Smooth muscle cell (in vitro differentiated cells): ENCODE data around the gene AGXT. TPM values are rescaled to one million over a fixed set of nuclear protein-coding genes. Genes with fewer than 3 reads are reported as not detected.
"Not testable (repeated sequence)": the region's sequence is repeated elsewhere in the genome, so short reads cannot be mapped to it uniquely, and the experiment has no call there.

Experiments
- DNase-seq: peaks from one replicate; lab custom pipeline; 2025; ENCODE audit not compliant: unreplicated experiment; lab: John Stamatoyannopoulos, UW
- H2AFZ ChIP-seq: fragments of 200-600 bp; sonication (generic); 2 replicates; pipeline ENCODE4 v1.6.0; 2016; ENCODE audit warnings: antibody characterized with exemption, low read depth, mild to moderate bottlenecking
- H3F3A ChIP-seq: fragments of 200-600 bp; sonication (generic); 2 replicates; pipeline ENCODE4 v1.6.0; 2017; ENCODE audit warnings: antibody characterized with exemption, low read depth
- H3K27ac ChIP-seq: fragments of 200-600 bp; sonication (generic); 2 replicates; pipeline ENCODE4 v1.5.1; 2016; ENCODE audit warnings: low read depth, mild to moderate bottlenecking
- H3K27me3 ChIP-seq: fragments of 200-600 bp; sonication (generic); 2 replicates; pipeline ENCODE4 v1.6.1; 2016; ENCODE audit warnings: low read depth, mild to moderate bottlenecking
- H3K36me3 ChIP-seq: fragments of 200-600 bp; sonication (generic); 2 replicates; pipeline ENCODE4 v1.5.1; 2016; ENCODE audit warnings: low read depth
- H3K4me1 ChIP-seq: fragments of 200-600 bp; sonication (generic); 2 replicates; pipeline ENCODE4 v1.5.1; 2016; ENCODE audit warnings: low read depth
- H3K4me2 ChIP-seq: fragments of 200-600 bp; sonication (generic); 2 replicates; pipeline ENCODE4 v1.6.0; 2016; ENCODE audit warnings: mild to moderate bottlenecking
- H3K4me3 ChIP-seq: fragments of 200-600 bp; sonication (generic); 2 replicates; pipeline ENCODE4 v1.5.1; 2016; ENCODE audit warnings: mild to moderate bottlenecking
- H3K79me2 ChIP-seq: fragments of 200-600 bp; sonication (generic); 2 replicates; pipeline ENCODE4 v1.6.0; 2016; ENCODE audit warnings: low read depth, mild to moderate bottlenecking
- H3K9ac ChIP-seq: fragments of 200-600 bp; sonication (generic); 2 replicates; pipeline ENCODE4 v1.6.0; 2016; ENCODE audit warnings: low read depth
- H3K9me3 ChIP-seq: fragments of 200-600 bp; sonication (generic); replicated peaks from 2 replicates; pipeline ENCODE4 v1.5.1; 2016; ENCODE audit warnings: low read depth
- H4K20me1 ChIP-seq: fragments of 200-600 bp; sonication (generic); 2 replicates; pipeline ENCODE4 v1.6.0; 2016; ENCODE audit warnings: low read depth
- WGBS: methylation state at CpG from one replicate; pipeline ENCODE4 v1.1.7; 2016; ENCODE audit warnings: low lambda C conversion rate; 5-methylcytosine and 5-hydroxymethylcytosine counted together
- polyA plus RNA-seq: library from polyadenylated mRNA; unstranded; fragments of >200 nt; fragmentation: Nextera tagmentation; extraction: Ambion mirVana; gene quantifications from 2 replicates; pipeline ENCODE4 v1.2.1, GENCODE V29; 2016
- total RNA-seq: library from RNA; depleted of rRNA; stranded (reverse); fragments of >200 nt; gene quantifications from 2 replicates; pipeline ENCODE4 v1.2.3, GENCODE V29; 2014
- TF ChIP-seq, protein P1 (sequence below): fragments of 200-600 bp; sonication (generic); IDR thresholded peaks from 2 replicates; pipeline ENCODE4 v1.5.1; 2017; ENCODE audit warnings: borderline replicate concordance, mild to moderate bottlenecking, antibody characterized with exemption; ENCODE audit not compliant: insufficient read depth, poor library complexity, severe bottlenecking

AGXT gene
- total and polyA plus RNA-seq, 2 experiments from 2014 or later, result not detected

DNA sequence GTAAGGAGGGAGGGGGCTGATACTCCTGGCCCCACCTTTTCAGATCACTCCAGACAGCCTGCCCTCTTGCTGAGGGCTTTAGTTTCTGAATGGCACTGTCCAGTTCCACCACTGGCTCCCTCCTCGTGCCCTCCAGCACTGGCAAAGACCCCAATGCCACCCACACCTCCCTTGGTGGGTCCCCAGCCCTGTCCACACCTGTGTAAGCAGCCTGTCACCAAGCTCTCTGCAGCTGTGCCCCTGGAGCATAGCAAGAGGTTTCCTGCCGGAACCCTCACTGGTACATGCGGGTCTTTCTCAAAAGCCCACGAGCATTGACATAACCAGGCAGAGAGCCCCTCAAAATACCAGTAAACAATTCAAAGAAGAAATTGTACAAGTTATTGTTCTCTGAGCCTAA, 31.0 kb upstream of the AGXT start:
- Histone ChIP-seq H3K4me1 (peaks cover 3% of the 10 kb centered on the region), H3K27me3 (peaks cover under 1% of the 10 kb centered on the region), H3F3A (no peaks in the 10 kb centered on the region), H3K4me3 (no peak overlapping the region), H3K27ac (peak overlapping the region; percentile 59), H3K36me3 (no peaks in the 10 kb centered on the region), H3K4me2 (peak overlapping the region; percentile 17), H3K9me3 (no peaks in the 10 kb centered on the region), H4K20me1 (no peaks in the 10 kb centered on the region), H3K9ac (no peak overlapping the region), H3K79me2 (no peaks in the 10 kb centered on the region), H2AFZ (no peak overlapping the region)
- DNase-seq, result no peak
- TF ChIP-seq, protein P1, sequence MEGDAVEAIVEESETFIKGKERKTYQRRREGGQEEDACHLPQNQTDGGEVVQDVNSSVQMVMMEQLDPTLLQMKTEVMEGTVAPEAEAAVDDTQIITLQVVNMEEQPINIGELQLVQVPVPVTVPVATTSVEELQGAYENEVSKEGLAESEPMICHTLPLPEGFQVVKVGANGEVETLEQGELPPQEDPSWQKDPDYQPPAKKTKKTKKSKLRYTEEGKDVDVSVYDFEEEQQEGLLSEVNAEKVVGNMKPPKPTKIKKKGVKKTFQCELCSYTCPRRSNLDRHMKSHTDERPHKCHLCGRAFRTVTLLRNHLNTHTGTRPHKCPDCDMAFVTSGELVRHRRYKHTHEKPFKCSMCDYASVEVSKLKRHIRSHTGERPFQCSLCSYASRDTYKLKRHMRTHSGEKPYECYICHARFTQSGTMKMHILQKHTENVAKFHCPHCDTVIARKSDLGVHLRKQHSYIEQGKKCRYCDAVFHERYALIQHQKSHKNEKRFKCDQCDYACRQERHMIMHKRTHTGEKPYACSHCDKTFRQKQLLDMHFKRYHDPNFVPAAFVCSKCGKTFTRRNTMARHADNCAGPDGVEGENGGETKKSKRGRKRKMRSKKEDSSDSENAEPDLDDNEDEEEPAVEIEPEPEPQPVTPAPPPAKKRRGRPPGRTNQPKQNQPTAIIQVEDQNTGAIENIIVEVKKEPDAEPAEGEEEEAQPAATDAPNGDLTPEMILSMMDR, result no peak
- WGBS, result 76% methylated on average over 4 of the region's 4 CpGs

DNA sequence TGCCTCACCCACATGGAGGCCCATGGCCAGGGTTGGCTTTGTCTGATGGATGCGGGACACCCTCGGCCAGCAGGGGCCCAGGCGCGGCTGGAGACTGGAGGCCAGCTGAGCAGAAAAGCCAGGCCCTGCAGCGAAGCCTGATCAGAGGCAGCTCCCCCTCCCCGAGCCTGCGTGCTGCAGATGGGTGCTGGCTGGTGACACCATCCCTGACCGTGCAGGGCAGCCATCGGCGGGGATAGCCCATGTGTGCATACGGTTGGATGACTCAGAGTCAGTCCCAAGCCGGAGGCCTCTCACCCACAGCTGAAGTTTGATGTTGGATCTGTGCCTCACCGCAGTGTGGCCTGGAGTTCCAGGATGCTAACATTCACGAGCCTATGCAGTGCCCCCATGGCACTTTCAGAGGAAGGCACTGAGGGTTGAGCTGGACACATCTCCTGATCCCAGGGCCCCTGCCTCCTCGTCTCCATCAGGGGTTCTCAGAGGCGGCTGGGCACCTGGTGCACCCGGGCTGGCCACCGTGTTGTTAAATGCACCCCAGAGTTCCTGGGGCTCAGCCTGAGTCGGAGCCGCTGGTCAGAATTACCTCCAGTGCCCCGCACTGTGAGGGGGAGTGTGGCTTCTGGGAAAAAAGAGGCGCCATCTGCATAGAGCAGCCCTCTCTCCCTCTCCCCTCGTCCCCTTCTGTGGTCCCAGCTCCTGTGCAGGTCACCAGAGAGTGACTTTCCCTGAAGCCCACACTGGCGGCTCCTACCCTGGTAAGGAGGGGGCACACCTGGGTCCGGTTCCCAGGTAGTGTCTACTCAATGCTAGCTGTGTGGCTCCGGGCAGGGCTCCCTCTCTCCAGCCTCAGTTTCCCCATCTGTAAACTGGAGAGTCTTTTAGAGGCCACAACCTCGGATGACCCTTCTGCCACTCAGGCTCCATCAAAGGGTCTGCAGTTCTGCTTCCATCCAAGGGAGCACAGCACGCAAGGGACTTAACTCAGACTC, 29.2 kb upstream of the AGXT start:
- WGBS, result 70% methylated on average over 28 of the region's 28 CpGs
- H3K4me2 ChIP-seq, result no peak overlapping the region
- DNase-seq, result no peak

DNA sequence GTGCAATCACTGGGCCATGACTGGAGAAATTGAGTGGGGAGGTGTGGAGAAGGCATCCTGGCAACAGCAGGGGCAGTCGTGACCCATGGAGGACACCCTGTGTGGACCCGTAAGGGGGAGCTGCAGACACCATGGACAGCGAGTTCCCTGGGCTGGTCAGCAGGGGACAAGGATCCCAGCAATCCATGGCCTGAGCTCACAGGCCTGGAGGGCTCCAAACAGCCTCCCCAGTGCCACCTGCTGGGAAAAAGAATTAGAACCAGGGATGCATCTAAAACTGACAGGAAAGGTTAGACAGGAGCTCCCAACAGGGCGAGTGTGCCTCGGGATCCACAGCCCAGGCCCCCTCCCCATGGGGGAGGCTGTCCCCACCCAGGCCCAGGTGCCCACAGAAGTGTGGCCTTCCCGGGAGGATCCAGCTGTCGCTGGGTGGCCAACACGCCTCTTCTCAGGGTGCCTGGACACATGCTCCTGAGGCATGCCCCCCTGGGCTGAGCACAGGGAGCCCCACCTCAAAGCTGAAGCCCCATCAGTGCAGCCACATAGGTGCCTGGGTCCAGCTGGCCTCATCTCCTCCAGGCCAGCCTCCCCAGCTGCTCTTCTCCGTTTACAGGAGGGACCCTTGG, 28.1 kb upstream of the AGXT start:
- Histone ChIP-seq H3K9ac (no peak overlapping the region), H4K20me1 (no peaks in the 10 kb centered on the region), H3K27ac (no peak overlapping the region), H3K27me3 (no peaks in the 10 kb centered on the region), H3K36me3 (no peaks in the 10 kb centered on the region), H3K4me3 (no peak overlapping the region), H3K4me1 (no peaks in the 10 kb centered on the region), H3F3A (no peaks in the 10 kb centered on the region), H2AFZ (no peak overlapping the region), H3K79me2 (no peaks in the 10 kb centered on the region), H3K9me3 (no peaks in the 10 kb centered on the region), H3K4me2 (no peak overlapping the region)
- DNase-seq, result peak; percentile 19
- 61% methylated on average over 9 of the region's 9 CpGs for WGBS
- TF ChIP-seq, protein P1, result peak; percentile 58

More for the DNA sequence above, 29.2 kb upstream of the AGXT start:
- H3K36me3 ChIP-seq, result no peaks in the 10 kb centered on the region
- no peaks in the 10 kb centered on the region for H3K27me3 ChIP-seq
- TF ChIP-seq, protein P1, result no peak
- H4K20me1 ChIP-seq, result no peaks in the 10 kb centered on the region
- H3F3A ChIP-seq, result no peaks in the 10 kb centered on the region
- H3K79me2 ChIP-seq, result no peaks in the 10 kb centered on the region
- no peak overlapping the region for H2AFZ ChIP-seq
- no peaks in the 10 kb centered on the region for H3K4me1 ChIP-seq
- no peaks in the 10 kb centered on the region for H3K9me3 ChIP-seq
- peak overlapping the region; percentile 38 for H3K27ac ChIP-seq
- no peak overlapping the region for H3K9ac ChIP-seq
- no peak overlapping the region for H3K4me3 ChIP-seq

DNA sequence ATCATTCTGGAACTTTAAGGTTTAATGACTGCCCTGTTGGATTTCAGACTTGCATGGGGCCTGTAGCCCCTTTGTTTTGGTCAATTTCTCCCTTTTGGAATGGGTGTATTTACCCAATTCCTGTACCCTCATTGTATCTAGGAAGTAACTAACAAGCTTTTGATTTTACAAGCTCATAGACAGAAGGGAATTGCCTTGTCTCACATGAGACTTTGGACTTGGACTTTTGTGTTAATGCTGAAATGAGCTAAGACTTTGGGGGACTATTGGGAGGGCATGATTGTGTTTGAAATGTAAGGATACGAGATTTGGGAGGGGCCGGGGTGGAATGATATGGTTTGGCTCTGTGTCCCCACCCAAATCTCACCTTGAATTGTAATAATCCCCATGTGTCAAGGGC, 22.3 kb upstream of the AGXT start:
- not testable (repeated sequence) for H3K79me2 ChIP-seq, H4K20me1 ChIP-seq, H2AFZ ChIP-seq, H3K9me3 ChIP-seq, DNase-seq, H3K36me3 ChIP-seq, H3K27ac ChIP-seq, H3K9ac ChIP-seq, H3F3A ChIP-seq, H3K4me1 ChIP-seq, H3K4me2 ChIP-seq, H3K27me3 ChIP-seq, H3K4me3 ChIP-seq
- 89% methylated on average over 2 of the region's 2 CpGs for WGBS
